MM.1S (cell line): ENCODE measurements around the gene RB1.

Experiments used
- DNase-seq: peaks from one replicate; pipeline ENCODE4 v3.0.0-alpha.2; 2015
- H2AFZ ChIP-seq: fragments of 300-600 bp; sonication (generic); 2 replicates; pipeline ENCODE4 v1.6.0; 2016; ENCODE audit warnings: antibody characterized with exemption, low read length
- H3F3A ChIP-seq: fragments of 300-600 bp; sonication (generic); 2 replicates; pipeline ENCODE4 v1.6.1; 2016; ENCODE audit warnings: mild to moderate bottlenecking, antibody characterized with exemption, low read length, moderate library complexity, mixed read lengths; ENCODE audit not compliant: insufficient read depth
- H3K27ac ChIP-seq: fragments of 300-600 bp; sonication (generic); 2 replicates; pipeline ENCODE4 v1.5.1; 2016; ENCODE audit warnings: mild to moderate bottlenecking, low read length
- H3K27me3 ChIP-seq: fragments of 300-600 bp; sonication (generic); replicated peaks from 2 replicates; pipeline ENCODE4 v1.6.0; 2016; ENCODE audit warnings: low read length; ENCODE audit not compliant: insufficient read depth
- H3K36me3 ChIP-seq: fragments of 300-600 bp; sonication (generic); replicated peaks from 2 replicates; pipeline ENCODE4 v1.6.1; 2016; ENCODE audit warnings: mild to moderate bottlenecking, low read length, mixed read lengths; ENCODE audit not compliant: insufficient read depth
- H3K4me1 ChIP-seq: fragments of 300-600 bp; sonication (generic); 2 replicates; pipeline ENCODE4 v1.6.1; 2016; ENCODE audit warnings: low read length, mixed read lengths
- H3K4me2 ChIP-seq: fragments of 300-600 bp; sonication (generic); 2 replicates; pipeline ENCODE4 v1.6.0; 2016; ENCODE audit warnings: low read depth, low read length
- H3K4me3 ChIP-seq: fragments of 300-600 bp; sonication (generic); 2 replicates; pipeline ENCODE4 v1.5.1; 2016; ENCODE audit warnings: low read length, mixed read lengths
- H3K79me2 ChIP-seq: fragments of 300-600 bp; sonication (generic); 2 replicates; pipeline ENCODE4 v1.6.1; 2016; ENCODE audit warnings: mixed run types, low read length, mixed read lengths
- H3K9ac ChIP-seq: fragments of 300-600 bp; sonication (generic); 2 replicates; pipeline ENCODE4 v1.6.1; 2016; ENCODE audit warnings: low read length, mixed read lengths
- H3K9me2 ChIP-seq: fragments of 300-600 bp; sonication (generic); replicated peaks from 2 replicates; pipeline ENCODE4 v1.6.1; 2016; ENCODE audit warnings: mild to moderate bottlenecking, low read length, mixed read lengths; ENCODE audit not compliant: insufficient read depth
- H3K9me3 ChIP-seq: fragments of 300-600 bp; sonication (generic); replicated peaks from 2 replicates; pipeline ENCODE4 v1.6.1; 2016; ENCODE audit warnings: mild to moderate bottlenecking, low read length, mixed read lengths; ENCODE audit not compliant: insufficient read depth
- H4K20me1 ChIP-seq: fragments of 300-600 bp; sonication (generic); 2 replicates; pipeline ENCODE4 v1.6.1; 2016; ENCODE audit warnings: mild to moderate bottlenecking, low read length, moderate library complexity, mixed read lengths; ENCODE audit not compliant: insufficient read depth
- EZH2 ChIP-seq: fragments of 300-600 bp; sonication (generic); optimal IDR thresholded peaks from 2 replicates; pipeline ENCODE3; 2017; ENCODE audit warnings: low read depth, mild to moderate bottlenecking, antibody characterized with exemption, low read length, mixed read lengths
- EZH2phosphoT487 ChIP-seq: fragments of 300-600 bp; sonication (generic); IDR thresholded peaks from 2 replicates; pipeline ENCODE4 v1.6.1; 2018; ENCODE audit warnings: antibody characterized with exemption, low read length
- TF ChIP-seq, protein P1 (sequence below): fragments of 300-600 bp; sonication (generic); IDR thresholded peaks from 2 replicates; pipeline ENCODE4 v1.5.1; 2016; ENCODE audit warnings: antibody characterized with exemption, low read length, mixed read lengths

Gene RB1

DNA sequence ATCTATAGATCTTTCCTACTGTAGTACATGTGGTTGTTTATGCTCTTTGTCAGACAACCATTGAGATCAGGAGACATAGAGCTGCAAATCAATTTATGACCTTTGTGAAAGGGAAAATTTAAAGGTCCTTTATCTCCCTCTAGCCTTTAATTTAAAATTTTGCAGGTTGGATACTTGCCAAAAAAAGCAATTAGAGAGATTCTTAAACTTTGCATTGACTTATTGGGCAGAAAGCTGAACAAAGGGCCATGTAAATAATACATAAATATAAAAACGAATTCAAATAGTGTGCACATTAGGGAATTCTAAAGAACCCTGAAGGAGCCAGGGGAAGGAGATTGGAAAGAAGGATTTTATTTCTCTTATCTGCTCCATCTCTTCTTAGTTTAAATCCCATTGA is 22.0 kb upstream of the RB1 start:
- no peaks in the 10 kb centered on the region for H3F3A ChIP-seq
- H3K27ac ChIP-seq: no peak overlapping the region
- no peak for DNase-seq
- TF ChIP-seq, protein P1, sequence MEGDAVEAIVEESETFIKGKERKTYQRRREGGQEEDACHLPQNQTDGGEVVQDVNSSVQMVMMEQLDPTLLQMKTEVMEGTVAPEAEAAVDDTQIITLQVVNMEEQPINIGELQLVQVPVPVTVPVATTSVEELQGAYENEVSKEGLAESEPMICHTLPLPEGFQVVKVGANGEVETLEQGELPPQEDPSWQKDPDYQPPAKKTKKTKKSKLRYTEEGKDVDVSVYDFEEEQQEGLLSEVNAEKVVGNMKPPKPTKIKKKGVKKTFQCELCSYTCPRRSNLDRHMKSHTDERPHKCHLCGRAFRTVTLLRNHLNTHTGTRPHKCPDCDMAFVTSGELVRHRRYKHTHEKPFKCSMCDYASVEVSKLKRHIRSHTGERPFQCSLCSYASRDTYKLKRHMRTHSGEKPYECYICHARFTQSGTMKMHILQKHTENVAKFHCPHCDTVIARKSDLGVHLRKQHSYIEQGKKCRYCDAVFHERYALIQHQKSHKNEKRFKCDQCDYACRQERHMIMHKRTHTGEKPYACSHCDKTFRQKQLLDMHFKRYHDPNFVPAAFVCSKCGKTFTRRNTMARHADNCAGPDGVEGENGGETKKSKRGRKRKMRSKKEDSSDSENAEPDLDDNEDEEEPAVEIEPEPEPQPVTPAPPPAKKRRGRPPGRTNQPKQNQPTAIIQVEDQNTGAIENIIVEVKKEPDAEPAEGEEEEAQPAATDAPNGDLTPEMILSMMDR: no peak
- TF ChIP-seq EZH2phosphoT487: no peak
- TF ChIP-seq EZH2: no peak
- no peak overlapping the region for H2AFZ ChIP-seq
- no peaks in the 10 kb centered on the region for H3K79me2 ChIP-seq
- no peak overlapping the region for H3K4me3 ChIP-seq
- peaks cover 5% of the 10 kb centered on the region for H3K4me1 ChIP-seq
- no peaks in the 10 kb centered on the region for H4K20me1 ChIP-seq
- H3K4me2 ChIP-seq: no peak overlapping the region
- no peaks in the 10 kb centered on the region for H3K27me3 ChIP-seq
- H3K36me3 ChIP-seq: no peaks in the 10 kb centered on the region
- H3K9ac ChIP-seq: no peak overlapping the region
- H3K9me2 ChIP-seq: no peaks in the 10 kb centered on the region
- H3K9me3 ChIP-seq: no peaks in the 10 kb centered on the region

DNA sequence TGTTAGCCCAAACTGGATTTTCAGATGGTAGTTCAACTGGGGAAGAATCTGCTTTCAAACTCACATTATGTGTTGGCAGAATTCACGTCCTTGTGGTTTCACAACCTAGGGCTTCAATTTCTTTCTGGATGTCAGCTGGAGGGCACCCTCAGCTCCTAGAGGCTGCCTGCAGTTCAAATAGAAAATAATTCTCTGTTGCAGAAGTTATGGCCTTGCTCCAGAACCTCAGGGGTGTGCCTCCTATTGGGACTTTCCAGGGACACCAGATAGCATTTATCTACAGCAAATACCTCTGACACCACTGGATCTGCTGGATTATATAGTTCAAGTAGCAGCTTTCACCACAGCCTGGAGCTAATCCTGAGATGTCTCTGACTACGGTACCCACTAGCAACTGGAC is 11.8 kb upstream of the RB1 start:
- Histone ChIP-seq H3K9me2 (no peaks in the 10 kb centered on the region), H3K27me3 (no peaks in the 10 kb centered on the region), H3K79me2 (no peaks in the 10 kb centered on the region), H3K4me1 (peaks cover 6% of the 10 kb centered on the region; the same call in 1 of the 2 replicates), H3K9me3 (no peaks in the 10 kb centered on the region), H3K36me3 (no peaks in the 10 kb centered on the region), H3K4me2 (no peak overlapping the region), H3F3A (no peaks in the 10 kb centered on the region), H4K20me1 (no peaks in the 10 kb centered on the region), H3K4me3 (no peak overlapping the region), H2AFZ (no peak overlapping the region), H3K27ac (no peak overlapping the region), H3K9ac (no peak overlapping the region)
- TF ChIP-seq EZH2 (no peak), EZH2phosphoT487 (no peak)
- TF ChIP-seq, protein P1: no peak
- DNase-seq: no peak

DNA sequence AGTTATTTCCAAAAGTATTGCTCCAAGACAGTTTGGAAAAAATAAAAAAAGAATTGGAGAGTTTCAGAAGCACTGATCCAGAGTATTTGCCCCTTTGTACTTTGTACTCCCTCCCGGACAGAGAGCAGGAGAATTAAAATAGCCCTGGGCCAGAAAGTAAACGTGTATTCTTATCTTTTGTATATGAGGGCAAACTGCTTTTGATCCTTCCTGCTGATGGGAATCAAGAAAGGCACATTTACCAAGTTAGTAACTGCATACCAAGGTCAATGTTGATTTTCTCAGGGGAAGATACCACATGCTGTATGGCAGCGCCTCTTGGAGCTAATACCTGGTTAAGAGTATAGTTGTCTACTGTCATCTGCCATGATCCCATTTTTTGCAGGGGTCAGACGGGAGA is 10.9 kb upstream of the RB1 start:
- H2AFZ ChIP-seq: no peak overlapping the region
- H3K27me3 ChIP-seq: no peaks in the 10 kb centered on the region
- TF ChIP-seq EZH2phosphoT487 (no peak), EZH2 (no peak)
- TF ChIP-seq, protein P1: no peak
- H3F3A ChIP-seq: no peaks in the 10 kb centered on the region
- H3K9me3 ChIP-seq: no peaks in the 10 kb centered on the region
- no peak for DNase-seq
- no peaks in the 10 kb centered on the region for H4K20me1 ChIP-seq
- H3K79me2 ChIP-seq: no peaks in the 10 kb centered on the region
- no peaks in the 10 kb centered on the region for H3K9me2 ChIP-seq
- H3K27ac ChIP-seq: no peak overlapping the region
- no peak overlapping the region for H3K4me2 ChIP-seq
- no peak overlapping the region for H3K4me3 ChIP-seq
- H3K4me1 ChIP-seq: 0 out of 2 replicates have a peak, but pooled peaks cover under 1% of the 10 kb centered on the region
- no peaks in the 10 kb centered on the region for H3K36me3 ChIP-seq
- H3K9ac ChIP-seq: no peak overlapping the region
